HepG2 (cell line): ENCODE measurements around the gene MOV10L1. TPM values are rescaled to one million over a fixed set of nuclear protein-coding genes. Genes with fewer than 3 reads are reported as not detected.
A peak's percentile ranks its signal among the peaks of the same experiment; 100 is the strongest.

Experiments
- ELF1 ChIP-seq: sonication (generic); formaldehyde crosslinking; IDR thresholded peaks from 2 replicates; pipeline ENCODE4 v1.4.0; 2020; ENCODE audit warnings: missing genetic modification reagents
- HMG20B ChIP-seq: conservative IDR thresholded peaks from 2 replicates; pipeline ENCODE4 v1.6.1; 2016; ENCODE audit warnings: missing genetic modification reagents, missing compliant biosample characterization
- KDM5A ChIP-seq: fragments of 200-600 bp; sonication (generic); IDR thresholded peaks from 2 replicates; pipeline ENCODE4 v1.7.0; 2018; ENCODE audit warnings: antibody characterized with exemption, mild to moderate bottlenecking, low read length, borderline replicate concordance
- MLLT10 ChIP-seq: sonication (generic); formaldehyde crosslinking; IDR thresholded peaks from 2 replicates; pipeline ENCODE4 v1.4.0; 2020; ENCODE audit warnings: missing genetic modification reagents
- SRF ChIP-seq: IDR thresholded peaks from 2 replicates; pipeline ENCODE4 v1.6.1; 2011; ENCODE audit warnings: mild to moderate bottlenecking, low read depth, low read length, moderate library complexity
- SRY ChIP-seq: sonication (generic); formaldehyde crosslinking; IDR thresholded peaks from 2 replicates; pipeline ENCODE4 v1.8.0; 2022; ENCODE audit warnings: mild to moderate bottlenecking, missing genetic modification reagents
- TERF1 ChIP-seq: sonication (generic); formaldehyde crosslinking; IDR thresholded peaks from 2 replicates; pipeline ENCODE4 v1.8.0; 2022; ENCODE audit warnings: mild to moderate bottlenecking, missing genetic modification reagents, moderate library complexity
- ZBTB39 ChIP-seq: sonication (generic); formaldehyde crosslinking; IDR thresholded peaks from 2 replicates; pipeline ENCODE4 v1.5.0; 2020; ENCODE audit warnings: missing genetic modification reagents
- ZMAT3 ChIP-seq: sonication (generic); formaldehyde crosslinking; conservative IDR thresholded peaks from 2 replicates; pipeline ENCODE4 v1.7.0; 2021; ENCODE audit warnings: missing genetic modification reagents
- ZNF264 ChIP-seq: sonication (generic); formaldehyde crosslinking; IDR thresholded peaks from 2 replicates; pipeline ENCODE4 v1.4.0; 2020; ENCODE audit warnings: missing genetic modification reagents
- ZNF44 ChIP-seq: sonication (generic); formaldehyde crosslinking; IDR thresholded peaks from 2 replicates; pipeline ENCODE4 v1.5.1; 2020; ENCODE audit warnings: mild to moderate bottlenecking, missing genetic modification reagents
- ZNF776 ChIP-seq: sonication (generic); formaldehyde crosslinking; IDR thresholded peaks from 2 replicates; pipeline ENCODE4 v1.4.0; 2020; ENCODE audit warnings: mild to moderate bottlenecking, missing genetic modification reagents
- ZNF83 ChIP-seq: sonication (generic); formaldehyde crosslinking; IDR thresholded peaks from 2 replicates; pipeline ENCODE4 v1.4.0; 2020; ENCODE audit warnings: missing genetic modification reagents, mild to moderate bottlenecking, borderline replicate concordance
- polyA plus RNA-seq, 8 experiments: library from polyadenylated mRNA; depleted of rRNA in 3 of 8; stranded (reverse) in 7 of 8; unstranded in 1 of 8; fragments of >200 nt; fragmentation: Illumina TruSeq in 4 of 8; extraction: Trizol in 4 of 8; gene quantifications; 2 replicates each; pipeline versions ENCODE4 v1.2.1 to v1.2.3, GENCODE V29; 2011 to 2016; ENCODE audit warnings: low read depth in 4 of 8, missing spikeins in 1 of 8, mixed read lengths in 1 of 8; ENCODE audit not compliant: insufficient read depth in 1 of 8
- total RNA-seq, 5 experiments: library from RNA; depleted of rRNA; stranded (reverse); fragments of >200 nt; fragmentation: Illumina TruSeq; extraction: Trizol; gene quantifications; 2 replicates each; pipeline ENCODE4 v1.2.3, GENCODE V29; 2016; ENCODE audit warnings: low read depth in 1 of 5
- TF ChIP-seq, protein P1 (sequence below): sonication (generic); formaldehyde crosslinking; IDR thresholded peaks from 2 replicates; pipeline ENCODE4 v1.5.1; 2020; ENCODE audit warnings: mild to moderate bottlenecking, missing genetic modification reagents
- TF ChIP-seq, protein P2 (sequence below): sonication (generic); formaldehyde crosslinking; conservative IDR thresholded peaks from 2 replicates; pipeline ENCODE4 v1.5.0; 2020; ENCODE audit warnings: missing genetic modification reagents
- TF ChIP-seq, protein P3 (sequence below): sonication (generic); formaldehyde crosslinking; IDR thresholded peaks from 2 replicates; pipeline ENCODE4 v1.4.0; 2020; ENCODE audit warnings: mild to moderate bottlenecking, missing genetic modification reagents

MOV10L1 gene
- total and polyA plus RNA-seq, 2 of the 13 experiments (the other 11 are each of a cell fraction or from before 2014, with no cell fraction given): 0.11 to 0.12 TPM

- TF ChIP-seq, protein P1, sequence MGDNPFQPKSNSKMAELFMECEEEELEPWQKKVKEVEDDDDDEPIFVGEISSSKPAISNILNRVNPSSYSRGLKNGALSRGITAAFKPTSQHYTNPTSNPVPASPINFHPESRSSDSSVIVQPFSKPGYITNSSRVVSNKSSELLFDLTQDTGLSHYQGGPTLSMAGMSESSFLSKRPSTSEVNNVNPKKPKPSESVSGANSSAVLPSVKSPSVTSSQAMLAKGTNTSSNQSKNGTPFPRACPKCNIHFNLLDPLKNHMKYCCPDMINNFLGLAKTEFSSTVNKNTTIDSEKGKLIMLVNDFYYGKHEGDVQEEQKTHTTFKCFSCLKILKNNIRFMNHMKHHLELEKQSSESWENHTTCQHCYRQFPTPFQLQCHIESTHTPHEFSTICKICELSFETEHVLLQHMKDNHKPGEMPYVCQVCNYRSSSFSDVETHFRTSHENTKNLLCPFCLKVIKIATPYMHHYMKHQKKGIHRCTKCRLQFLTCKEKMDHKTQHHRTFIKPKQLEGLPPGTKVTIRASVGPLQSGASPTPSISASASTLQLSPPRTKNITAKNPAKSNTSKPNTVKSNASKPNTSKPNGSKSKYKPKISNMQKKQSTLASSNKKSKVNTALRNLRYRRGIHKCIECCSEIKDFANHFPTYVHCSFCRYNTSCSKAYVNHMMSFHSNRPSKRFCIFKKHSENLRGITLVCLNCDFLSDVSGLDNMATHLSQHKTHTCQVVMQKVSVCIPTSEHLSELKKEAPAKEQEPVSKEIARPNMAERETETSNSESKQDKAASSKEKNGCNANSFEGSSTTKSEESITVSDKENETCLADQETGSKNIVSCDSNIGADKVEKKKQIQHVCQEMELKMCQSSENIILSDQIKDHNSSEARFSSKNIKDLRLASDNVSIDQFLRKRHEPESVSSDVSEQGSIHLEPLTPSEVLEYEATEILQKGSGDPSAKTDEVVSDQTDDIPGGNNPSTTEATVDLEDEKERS (CRISPR knock-in tag): no peak; the same call in 1 of the 2 replicates
- TF ChIP-seq MLLT10 (CRISPR knock-in tag) (no peak), ZNF776 (CRISPR knock-in tag) (no peak), KDM5A (no peak), HMG20B (CRISPR knock-in tag) (no peak), ELF1 (CRISPR knock-in tag) (peak; percentile 41; the same call in 1 of the 2 replicates), ZBTB39 (CRISPR knock-in tag) (no peak; the same call in 1 of the 2 replicates), TERF1 (CRISPR knock-in tag) (no peak), ZNF44 (CRISPR knock-in tag) (no peak), SRY (no peak), ZNF264 (no peak), SRF (no peak), ZMAT3 (CRISPR knock-in tag) (no peak), ZNF83 (CRISPR knock-in tag) (no peak)
- TF ChIP-seq, protein P2, sequence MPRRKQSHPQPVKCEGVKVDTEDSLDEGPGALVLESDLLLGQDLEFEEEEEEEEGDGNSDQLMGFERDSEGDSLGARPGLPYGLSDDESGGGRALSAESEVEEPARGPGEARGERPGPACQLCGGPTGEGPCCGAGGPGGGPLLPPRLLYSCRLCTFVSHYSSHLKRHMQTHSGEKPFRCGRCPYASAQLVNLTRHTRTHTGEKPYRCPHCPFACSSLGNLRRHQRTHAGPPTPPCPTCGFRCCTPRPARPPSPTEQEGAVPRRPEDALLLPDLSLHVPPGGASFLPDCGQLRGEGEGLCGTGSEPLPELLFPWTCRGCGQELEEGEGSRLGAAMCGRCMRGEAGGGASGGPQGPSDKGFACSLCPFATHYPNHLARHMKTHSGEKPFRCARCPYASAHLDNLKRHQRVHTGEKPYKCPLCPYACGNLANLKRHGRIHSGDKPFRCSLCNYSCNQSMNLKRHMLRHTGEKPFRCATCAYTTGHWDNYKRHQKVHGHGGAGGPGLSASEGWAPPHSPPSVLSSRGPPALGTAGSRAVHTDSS (CRISPR knock-in tag): no peak
- TF ChIP-seq, protein P3, sequence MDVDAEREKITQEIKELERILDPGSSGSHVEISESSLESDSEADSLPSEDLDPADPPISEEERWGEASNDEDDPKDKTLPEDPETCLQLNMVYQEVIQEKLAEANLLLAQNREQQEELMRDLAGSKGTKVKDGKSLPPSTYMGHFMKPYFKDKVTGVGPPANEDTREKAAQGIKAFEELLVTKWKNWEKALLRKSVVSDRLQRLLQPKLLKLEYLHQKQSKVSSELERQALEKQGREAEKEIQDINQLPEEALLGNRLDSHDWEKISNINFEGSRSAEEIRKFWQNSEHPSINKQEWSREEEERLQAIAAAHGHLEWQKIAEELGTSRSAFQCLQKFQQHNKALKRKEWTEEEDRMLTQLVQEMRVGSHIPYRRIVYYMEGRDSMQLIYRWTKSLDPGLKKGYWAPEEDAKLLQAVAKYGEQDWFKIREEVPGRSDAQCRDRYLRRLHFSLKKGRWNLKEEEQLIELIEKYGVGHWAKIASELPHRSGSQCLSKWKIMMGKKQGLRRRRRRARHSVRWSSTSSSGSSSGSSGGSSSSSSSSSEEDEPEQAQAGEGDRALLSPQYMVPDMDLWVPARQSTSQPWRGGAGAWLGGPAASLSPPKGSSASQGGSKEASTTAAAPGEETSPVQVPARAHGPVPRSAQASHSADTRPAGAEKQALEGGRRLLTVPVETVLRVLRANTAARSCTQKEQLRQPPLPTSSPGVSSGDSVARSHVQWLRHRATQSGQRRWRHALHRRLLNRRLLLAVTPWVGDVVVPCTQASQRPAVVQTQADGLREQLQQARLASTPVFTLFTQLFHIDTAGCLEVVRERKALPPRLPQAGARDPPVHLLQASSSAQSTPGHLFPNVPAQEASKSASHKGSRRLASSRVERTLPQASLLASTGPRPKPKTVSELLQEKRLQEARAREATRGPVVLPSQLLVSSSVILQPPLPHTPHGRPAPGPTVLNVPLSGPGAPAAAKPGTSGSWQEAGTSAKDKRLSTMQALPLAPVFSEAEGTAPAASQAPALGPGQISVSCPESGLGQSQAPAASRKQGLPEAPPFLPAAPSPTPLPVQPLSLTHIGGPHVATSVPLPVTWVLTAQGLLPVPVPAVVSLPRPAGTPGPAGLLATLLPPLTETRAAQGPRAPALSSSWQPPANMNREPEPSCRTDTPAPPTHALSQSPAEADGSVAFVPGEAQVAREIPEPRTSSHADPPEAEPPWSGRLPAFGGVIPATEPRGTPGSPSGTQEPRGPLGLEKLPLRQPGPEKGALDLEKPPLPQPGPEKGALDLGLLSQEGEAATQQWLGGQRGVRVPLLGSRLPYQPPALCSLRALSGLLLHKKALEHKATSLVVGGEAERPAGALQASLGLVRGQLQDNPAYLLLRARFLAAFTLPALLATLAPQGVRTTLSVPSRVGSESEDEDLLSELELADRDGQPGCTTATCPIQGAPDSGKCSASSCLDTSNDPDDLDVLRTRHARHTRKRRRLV (CRISPR knock-in tag): no peak
These were observed 56.1 kb downstream of the MOV10L1 start (continued) for GRCh38 chr22:50145721-50146438.
